GM20431 (cell line): ENCODE results near the gene SDF4.
"Not testable (repeated sequence)": the region's sequence is repeated elsewhere in the genome, so short reads cannot be mapped to it uniquely, and the experiment has no call there.

ENCODE experiments used
- in situ Hi-C: fragments of 300-500 bp; cut with MseI, MboI; formaldehyde crosslinking; loops from one replicate; pipeline ENCODE4 v1.15.0; 2020; ENCODE audit warnings: low sequenced_read_pairs; ENCODE audit not compliant: unreplicated experiment

SDF4 gene

GRCh38 chr1:1259951-1260600 lies 28.3 kb upstream of the SDF4 start:
- in situ Hi-C loops, result no loop called here

GRCh38 chr1:1259540-1259939 lies 27.7 kb upstream of the SDF4 start:
- in situ Hi-C loops, result no loop called here

GRCh38 chr1:1259119-1259488 lies 27.3 kb upstream of the SDF4 start:
- in situ Hi-C loops, result no loop called here

DNA sequence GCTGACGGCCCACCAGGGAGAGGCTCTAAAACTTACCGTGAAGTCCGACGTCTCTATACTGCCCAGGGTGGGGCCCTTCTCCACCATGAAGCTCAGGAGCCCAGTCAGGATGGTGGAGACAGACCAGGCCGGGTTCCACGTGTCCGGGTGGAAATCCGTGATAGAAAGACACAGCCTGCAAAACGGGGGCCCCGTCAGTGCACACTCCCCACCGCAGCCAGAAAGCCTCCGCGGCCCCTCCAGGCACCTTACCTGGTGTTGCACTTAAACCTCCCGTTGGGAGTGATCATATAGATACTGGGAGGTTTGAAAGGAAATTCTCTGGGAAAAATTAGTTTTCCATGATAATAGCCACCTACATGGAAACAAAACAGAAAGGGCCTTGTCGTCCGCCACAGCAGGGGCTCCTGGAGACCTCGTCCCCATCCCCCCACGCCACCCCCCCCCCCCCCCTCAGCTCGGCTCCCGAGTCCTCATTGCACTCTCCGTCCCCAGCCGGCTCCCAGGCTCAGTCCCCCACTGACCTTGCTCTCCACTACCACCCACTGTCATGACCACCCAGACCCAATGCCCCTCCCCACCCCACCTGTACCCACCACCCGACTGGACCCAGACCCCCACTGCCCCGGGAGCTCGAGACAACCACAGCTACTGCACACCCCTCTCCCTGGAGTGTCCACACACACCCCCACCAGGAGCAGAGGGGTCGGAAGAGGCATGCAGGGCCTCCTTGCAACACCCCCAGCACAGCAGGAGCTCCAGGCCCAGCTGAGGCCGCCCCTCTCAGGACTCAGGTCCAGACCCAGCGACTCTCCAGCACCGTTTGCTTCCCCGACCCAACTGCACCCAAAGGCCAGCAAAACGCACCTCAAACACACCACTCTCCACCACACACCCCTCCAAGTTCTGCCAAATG lies 25.4 kb upstream of the SDF4 start:
- in situ Hi-C loops, result no loop called here

DNA sequence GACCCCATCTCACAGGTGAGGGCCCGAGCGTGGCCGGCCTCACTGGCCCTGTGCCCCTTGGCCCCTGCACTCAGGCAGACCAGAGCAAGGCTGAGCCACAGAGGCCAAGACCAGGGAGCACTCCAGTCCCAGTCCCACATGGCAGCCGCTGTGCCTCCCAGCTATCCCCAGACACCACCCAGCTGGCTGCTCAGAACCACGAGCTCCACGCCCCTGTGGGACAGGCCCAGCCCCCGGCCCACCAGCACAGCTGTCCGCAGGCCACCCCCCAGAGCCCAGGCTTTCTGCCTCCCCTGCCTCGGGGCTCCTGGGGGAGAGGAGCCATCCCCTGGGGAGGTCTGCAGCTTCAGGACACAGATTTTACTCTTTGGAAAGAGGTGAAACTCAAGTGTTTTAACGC lies 23.8 kb upstream of the SDF4 start:
- in situ Hi-C loops, result no loop called here

DNA sequence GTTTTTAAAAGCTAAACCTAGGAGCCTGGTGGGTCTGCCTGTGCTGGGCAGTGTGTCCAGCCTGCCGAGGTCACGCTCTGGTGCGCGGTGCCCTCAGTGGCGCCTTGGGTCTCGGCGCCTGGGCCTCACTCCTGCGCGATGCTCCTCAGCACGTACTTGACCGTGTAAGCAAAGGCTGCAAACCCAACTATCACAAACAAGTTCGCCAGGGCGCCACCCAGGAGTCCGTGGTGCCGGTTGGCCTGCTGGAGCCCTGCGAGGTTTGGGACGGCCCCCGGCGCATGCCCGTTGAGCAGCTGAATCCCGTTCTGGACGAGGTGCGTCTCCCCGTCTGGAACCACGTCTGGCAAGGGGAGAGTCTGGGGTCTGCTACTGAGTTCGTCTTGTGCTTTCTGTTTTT lies 23.3 kb upstream of the SDF4 start:
- in situ Hi-C loops, result no loop called here

DNA sequence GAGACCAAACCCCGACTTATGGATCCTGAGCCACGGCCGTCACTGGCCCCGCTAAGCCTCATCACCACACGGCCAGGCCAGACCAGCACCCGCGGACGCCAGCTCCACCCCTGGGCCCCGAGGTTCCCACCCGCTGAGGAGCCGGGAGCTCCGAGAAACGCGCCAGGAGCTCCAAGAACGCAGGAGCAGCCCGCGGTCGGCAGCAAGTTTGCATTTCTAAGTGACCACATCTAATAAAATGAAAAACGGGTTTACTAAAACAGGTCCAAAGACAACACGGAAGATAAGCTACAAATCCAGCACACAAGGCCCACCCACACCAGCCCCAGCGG lies 22.8 kb upstream of the SDF4 start:
- in situ Hi-C loops, result no loop called here

GRCh38 chr1:1253972-1254666 lies 22.3 kb upstream of the SDF4 start:
- in situ Hi-C loops, result no loop called here

GRCh38 chr1:1253314-1253713 lies 21.5 kb upstream of the SDF4 start:
- in situ Hi-C loops, result no loop called here

- in situ Hi-C loops, result no loop called here
Observed at GRCh38 chr1:1250786-1251284, 19.0 kb upstream of the SDF4 start.

DNA sequence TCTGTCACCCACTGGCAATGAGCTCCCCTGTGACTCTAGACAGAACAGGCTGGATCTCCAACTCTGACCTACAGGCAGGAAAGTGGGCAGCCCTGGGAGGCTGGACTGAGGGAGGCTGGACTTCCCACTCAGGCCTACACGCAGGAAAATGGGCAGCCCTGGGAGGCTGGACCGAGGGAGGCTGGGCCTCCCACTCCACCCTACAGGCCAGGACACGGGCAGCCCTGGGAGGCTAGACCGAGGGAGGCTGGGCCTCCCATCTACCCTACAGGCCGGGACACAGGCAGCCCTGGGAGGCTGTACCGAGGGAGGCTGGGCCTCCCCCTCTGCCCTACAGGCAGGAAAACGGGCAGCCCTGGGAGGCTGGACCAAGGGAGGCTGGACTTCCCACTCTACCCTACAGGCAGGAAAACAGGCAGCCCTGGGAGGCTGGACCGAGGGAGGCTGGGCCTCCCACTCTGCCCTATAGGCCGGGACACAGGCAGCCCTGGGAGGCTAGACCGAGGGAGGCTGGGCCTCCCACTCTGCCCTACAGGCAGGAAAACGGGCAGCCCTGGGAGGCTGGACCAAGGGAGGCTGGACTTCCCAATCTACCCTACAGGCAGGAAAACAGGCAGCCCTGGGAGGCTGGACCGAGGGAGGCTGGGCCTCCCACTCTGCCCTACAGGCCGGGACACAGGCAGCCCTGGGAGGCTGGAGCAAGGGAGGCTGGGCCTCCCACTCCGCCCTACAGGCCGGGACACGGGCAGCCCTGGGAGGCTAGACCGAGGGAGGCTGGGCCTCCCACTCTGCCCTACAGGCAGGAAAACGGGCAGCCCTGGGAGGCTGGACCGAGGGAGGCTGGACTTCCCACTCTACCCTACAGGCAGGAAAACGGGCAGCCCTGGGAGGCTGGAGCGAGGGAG lies 16.5 kb upstream of the SDF4 start:
- in situ Hi-C loops, result not testable (repeated sequence)

DNA sequence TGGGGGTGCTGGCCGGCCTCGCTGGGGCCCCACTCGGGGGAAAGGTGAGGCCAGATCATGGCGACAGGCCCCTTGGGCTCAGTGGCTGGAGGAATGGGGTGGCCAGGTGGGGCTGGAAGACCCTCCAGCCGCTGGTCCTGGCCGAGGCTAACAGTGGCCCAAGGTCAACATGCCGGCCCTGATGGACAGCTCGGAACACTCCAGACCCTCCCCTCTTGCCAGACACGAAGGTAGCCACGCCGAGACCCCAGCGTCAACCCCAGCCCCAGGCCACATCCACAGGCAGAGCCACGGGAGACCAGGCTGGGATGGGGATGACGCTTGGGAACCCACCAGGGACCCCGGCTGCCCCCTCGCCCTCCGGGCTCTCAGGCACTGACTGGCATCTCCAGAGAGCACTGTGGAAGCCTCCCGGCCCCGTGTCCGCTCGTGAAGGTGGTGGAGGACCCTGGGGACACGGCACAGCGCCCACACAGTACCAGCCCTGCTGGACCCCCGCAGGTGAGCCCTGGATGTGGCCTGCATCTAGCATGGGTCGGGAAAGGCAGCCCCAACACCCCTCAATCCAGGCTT lies 15.6 kb upstream of the SDF4 start:
- in situ Hi-C loops, result no loop called here

GRCh38 chr1:1246577-1247340 lies 15.0 kb upstream of the SDF4 start, which contains the start of gene C1QTNF12:
Gene C1QTNF12 (minus strand): TSS chr1:1246722. CDS start chr1:1246690, 32 bp downstream.
- in situ Hi-C loops, result no loop called here

- in situ Hi-C loops, result no loop called here
Observed at GRCh38 chr1:1245817-1246576, 14.2 kb upstream of the SDF4 start.

GRCh38 chr1:1245178-1245816 lies 13.5 kb upstream of the SDF4 start:
- in situ Hi-C loops, result no loop called here

DNA sequence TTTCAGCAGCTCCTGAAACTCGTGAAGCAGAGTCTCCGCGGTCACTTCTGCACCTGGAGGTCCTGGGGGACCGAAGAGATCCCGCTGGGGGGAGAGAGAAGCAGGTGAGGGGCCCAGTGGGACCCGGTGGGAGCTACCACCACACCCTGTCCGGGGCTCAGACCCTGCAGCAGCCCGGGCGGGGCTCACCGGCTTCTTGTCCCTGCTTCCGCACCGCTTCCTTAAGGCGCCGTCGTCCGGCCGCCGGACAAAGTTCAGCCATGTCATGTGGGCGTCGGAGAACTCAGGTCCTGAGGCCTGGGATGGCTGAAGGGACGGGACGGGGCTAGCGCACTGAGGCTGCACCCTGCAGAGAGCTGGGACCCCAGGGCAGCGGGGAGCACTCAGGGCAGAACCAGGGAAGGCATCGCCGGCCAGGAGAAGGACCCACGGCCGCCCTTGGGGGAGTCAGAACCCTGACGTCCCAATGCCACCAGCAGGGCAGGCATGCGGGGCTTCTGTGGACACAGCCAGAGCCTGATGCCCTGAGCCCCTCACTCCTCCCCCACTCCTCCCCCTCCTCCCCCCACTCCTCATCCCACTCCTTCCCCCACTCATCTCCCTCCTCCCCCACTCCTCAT lies 12.5 kb upstream of the SDF4 start:
- in situ Hi-C loops, result no loop called here

DNA sequence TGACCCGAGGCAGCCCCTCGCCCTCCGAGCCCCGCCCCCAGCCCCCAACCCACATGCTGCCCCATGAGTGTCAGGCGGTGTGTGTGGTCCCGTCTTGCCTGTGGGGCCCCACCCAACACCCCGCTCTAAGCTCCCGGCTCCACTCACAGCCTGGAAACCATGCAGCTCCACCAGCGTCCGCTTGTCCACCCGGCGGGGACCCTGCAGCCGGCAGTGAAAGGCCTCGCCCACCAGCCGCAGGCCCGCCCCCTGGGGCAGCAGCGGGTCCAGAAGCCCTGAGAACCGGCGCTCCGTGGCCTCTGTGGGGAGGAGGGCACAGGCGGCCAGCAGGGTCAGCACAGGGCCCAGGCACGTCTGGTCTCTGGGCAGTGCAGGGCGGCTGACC lies 12.0 kb upstream of the SDF4 start:
- in situ Hi-C loops, result no loop called here
